ENCODE measurements around the gene CDR2.

GRCh38 chr16:22329199-22329695 lies 45.2 kb downstream of the CDR2 start:
- TF ChIP-seq CTCF (IDR thresholded peaks at IDR 0.05; ENCODE audit: low read depth, low read length, poor library complexity, severe bottlenecking) (no peak), EZH2phosphoT487 (IDR thresholded peaks at IDR 0.05; ENCODE audit: borderline replicate concordance, low read length) (no peak)
